ENCODE data around the gene PLVAP.

Gene PLVAP

DNA sequence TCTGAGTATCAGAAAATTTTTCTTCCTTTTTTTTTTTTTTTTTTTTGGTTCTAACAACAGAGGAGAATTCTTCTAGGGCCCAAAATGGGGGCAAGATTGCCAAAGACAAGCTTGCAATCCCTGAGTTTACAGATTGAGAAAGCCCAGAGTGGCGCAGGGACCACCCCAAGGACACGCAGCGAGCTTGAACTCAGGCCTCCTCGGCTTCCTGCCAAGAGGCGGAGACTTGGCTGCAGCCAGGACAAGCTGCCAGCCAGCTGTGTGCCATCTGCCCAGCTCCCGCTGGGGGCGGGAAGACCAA is 72.0 kb downstream of the PLVAP start (continued):
- TF ChIP-seq, protein P1, sequence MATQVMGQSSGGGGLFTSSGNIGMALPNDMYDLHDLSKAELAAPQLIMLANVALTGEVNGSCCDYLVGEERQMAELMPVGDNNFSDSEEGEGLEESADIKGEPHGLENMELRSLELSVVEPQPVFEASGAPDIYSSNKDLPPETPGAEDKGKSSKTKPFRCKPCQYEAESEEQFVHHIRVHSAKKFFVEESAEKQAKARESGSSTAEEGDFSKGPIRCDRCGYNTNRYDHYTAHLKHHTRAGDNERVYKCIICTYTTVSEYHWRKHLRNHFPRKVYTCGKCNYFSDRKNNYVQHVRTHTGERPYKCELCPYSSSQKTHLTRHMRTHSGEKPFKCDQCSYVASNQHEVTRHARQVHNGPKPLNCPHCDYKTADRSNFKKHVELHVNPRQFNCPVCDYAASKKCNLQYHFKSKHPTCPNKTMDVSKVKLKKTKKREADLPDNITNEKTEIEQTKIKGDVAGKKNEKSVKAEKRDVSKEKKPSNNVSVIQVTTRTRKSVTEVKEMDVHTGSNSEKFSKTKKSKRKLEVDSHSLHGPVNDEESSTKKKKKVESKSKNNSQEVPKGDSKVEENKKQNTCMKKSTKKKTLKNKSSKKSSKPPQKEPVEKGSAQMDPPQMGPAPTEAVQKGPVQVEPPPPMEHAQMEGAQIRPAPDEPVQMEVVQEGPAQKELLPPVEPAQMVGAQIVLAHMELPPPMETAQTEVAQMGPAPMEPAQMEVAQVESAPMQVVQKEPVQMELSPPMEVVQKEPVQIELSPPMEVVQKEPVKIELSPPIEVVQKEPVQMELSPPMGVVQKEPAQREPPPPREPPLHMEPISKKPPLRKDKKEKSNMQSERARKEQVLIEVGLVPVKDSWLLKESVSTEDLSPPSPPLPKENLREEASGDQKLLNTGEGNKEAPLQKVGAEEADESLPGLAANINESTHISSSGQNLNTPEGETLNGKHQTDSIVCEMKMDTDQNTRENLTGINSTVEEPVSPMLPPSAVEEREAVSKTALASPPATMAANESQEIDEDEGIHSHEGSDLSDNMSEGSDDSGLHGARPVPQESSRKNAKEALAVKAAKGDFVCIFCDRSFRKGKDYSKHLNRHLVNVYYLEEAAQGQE (tag by site-specific recombination; IDR thresholded peaks at IDR 0.05) = peak; percentile 55
- TF ChIP-seq KLF10 (tag by site-specific recombination; IDR thresholded peaks at IDR 0.05) = 0 out of 2 replicates have a peak, but pooled peaks have one; percentile 81

DNA sequence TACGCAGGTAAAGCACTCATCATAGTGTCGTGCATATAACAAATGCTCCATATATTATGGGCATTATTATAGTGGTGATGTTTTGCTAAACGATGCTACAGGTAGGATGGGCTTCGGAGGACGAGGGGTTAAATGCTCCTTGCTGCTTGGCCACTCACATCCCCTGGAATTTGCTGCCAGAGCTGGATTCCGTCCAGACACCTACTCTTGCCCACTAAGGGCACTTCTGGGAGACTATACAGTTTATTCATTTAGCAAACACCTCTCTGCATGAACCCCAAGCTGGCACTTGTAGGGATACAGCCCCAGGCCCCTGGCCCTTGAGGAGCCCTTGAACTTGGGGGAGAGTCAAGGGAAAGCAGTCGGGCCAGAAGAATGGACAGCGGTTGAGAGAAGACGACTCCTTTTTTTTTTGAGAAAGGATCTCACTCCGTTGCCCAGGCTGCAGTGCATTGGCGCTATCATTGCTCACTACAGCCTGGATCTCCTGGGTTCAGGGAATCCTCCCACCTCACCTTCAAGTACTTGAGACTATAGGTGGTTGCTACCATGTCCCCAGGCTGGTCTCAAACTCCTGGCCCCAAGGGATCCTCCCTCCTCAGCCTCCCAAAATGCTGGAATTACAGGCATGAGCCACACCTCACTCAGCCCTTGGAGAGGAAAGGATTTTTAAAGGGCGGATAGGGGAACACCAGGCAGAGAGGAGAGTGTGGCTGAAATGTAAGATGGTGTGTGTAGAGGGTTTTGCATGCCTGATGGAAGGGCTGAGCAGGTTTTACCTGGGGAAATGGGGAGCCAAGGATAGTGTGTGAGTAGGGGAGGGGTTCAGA is 72.5 kb downstream of the PLVAP start:
- TF ChIP-seq SCRT1 (tag by site-specific recombination; IDR thresholded peaks at IDR 0.05; ENCODE audit: borderline replicate concordance) (0 out of 2 replicates have a peak, but pooled peaks have one; percentile 19), SCRT2 (tag by site-specific recombination; IDR thresholded peaks at IDR 0.05) (peak; percentile 68), ZNF146 (tag by site-specific recombination; IDR thresholded peaks at IDR 0.05) (no peak), SP7 (tag by site-specific recombination; IDR thresholded peaks at IDR 0.05) (no peak), ZNF548 (tag by site-specific recombination; IDR thresholded peaks at IDR 0.05) (no peak), ZNF121 (tag by site-specific recombination; IDR thresholded peaks at IDR 0.05) (peak; percentile 85), ZNF785 (tag by site-specific recombination; IDR thresholded peaks at IDR 0.05) (no peak), ZNF266 (tag by site-specific recombination; IDR thresholded peaks at IDR 0.05; ENCODE audit: low read depth) (no peak), WT1 (tag by site-specific recombination; IDR thresholded peaks at IDR 0.05) (0 out of 2 replicates have a peak, but pooled peaks have one; percentile 6), ZNF302 (tag by site-specific recombination; IDR thresholded peaks at IDR 0.05; ENCODE audit: low read depth) (no peak), ZNF16 (tag by site-specific recombination; IDR thresholded peaks at IDR 0.05; ENCODE audit: low read depth) (peak; percentile 90)
- TF ChIP-seq, protein P2, sequence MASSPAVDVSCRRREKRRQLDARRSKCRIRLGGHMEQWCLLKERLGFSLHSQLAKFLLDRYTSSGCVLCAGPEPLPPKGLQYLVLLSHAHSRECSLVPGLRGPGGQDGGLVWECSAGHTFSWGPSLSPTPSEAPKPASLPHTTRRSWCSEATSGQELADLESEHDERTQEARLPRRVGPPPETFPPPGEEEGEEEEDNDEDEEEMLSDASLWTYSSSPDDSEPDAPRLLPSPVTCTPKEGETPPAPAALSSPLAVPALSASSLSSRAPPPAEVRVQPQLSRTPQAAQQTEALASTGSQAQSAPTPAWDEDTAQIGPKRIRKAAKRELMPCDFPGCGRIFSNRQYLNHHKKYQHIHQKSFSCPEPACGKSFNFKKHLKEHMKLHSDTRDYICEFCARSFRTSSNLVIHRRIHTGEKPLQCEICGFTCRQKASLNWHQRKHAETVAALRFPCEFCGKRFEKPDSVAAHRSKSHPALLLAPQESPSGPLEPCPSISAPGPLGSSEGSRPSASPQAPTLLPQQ (tag by site-specific recombination; IDR thresholded peaks at IDR 0.05) = no peak
- TF ChIP-seq, protein P3, sequence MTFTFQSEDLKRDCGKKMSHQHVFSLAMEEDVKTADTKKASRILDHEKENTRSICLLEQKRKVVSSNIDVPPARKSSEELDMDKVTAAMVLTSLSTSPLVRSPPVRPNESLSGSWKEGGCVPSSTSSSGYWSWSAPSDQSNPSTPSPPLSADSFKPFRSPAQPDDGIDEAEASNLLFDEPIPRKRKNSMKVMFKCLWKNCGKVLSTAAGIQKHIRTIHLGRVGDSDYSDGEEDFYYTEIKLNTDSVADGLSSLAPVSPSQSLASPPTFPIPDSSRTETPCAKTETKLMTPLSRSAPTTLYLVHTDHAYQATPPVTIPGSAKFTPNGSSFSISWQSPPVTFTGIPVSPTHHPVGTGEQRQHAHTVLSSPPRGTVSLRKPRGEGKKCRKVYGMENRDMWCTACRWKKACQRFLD (tag by site-specific recombination; IDR thresholded peaks at IDR 0.05) = no peak
- Histone ChIP-seq H3K9me3 (ENCODE audit: control insufficient read depth, insufficient read depth, low read depth, low read length) (no peaks in the 10 kb centered on the region), H3K4me3 (ENCODE audit: low read depth, low read length) (no peak overlapping the region), H3K36me3 (ENCODE audit: control insufficient read depth in 2 of 2, insufficient read depth in 1 of 2, low read length in 2 of 2) (peaks cover 0 to 18% of the 10 kb centered on the region in 2 experiments; a peak in 1 of 3 replicates), H3K27ac (ENCODE audit: extremely low read depth, low read depth, low read length) (no peak overlapping the region), H3K4me1 (ENCODE audit: control insufficient read depth, insufficient read depth, low read length) (peaks cover 3% of the 10 kb centered on the region)
- CTCF ChIA-PET = interaction anchor here (0.5 to 1.7 kb wide), 17 partner anchors 8 to 969 kb away, joined by 3 to 9 read pairs (median 4); partner anchors contain the start of genes ANO8 and IQCN
- POLR2A ChIA-PET = interaction anchor here (0.5 to 2.8 kb wide), 19 partner anchors 8 to 1013 kb away, joined by 3 to 28 read pairs (median 4); partner anchors contain the start of genes BABAM1, NR2F6 and USE1

DNA sequence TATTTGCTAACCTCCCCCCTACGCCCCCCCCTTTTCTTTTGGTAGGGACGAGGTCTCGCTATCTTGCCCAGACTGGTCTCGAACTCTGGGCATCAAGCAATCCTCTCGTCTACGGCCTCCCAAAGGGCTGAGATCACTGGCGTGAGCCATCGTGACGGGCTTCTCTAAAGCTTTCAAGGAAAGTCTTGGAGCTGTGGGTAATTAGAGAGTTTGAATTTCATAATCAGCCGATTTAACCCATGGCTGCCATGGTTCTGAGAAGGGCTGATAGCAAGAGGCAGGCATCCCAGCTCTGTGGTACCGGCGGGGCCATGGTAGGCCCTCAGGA is 73.2 kb downstream of the PLVAP start:
- POLR2A ChIA-PET = interaction anchor here (0.9 to 1.5 kb wide), 3 partner anchors 9 to 88 kb away, joined by 3 read pairs; partner anchors contain the start of gene USE1

More for the DNA sequence above, 73.2 kb downstream of the PLVAP start:
- Histone ChIP-seq H3K4me1 (ENCODE audit: control insufficient read depth, insufficient read depth, low read length) (peaks cover 3% of the 10 kb centered on the region), H3K27ac (ENCODE audit: extremely low read depth, low read depth, low read length) (peak overlapping the region; percentile 21; the same call in 1 of the 2 replicates), H3K4me3 (ENCODE audit: low read depth, low read length) (no peak overlapping the region), H3K9me3 (ENCODE audit: control insufficient read depth, insufficient read depth, low read depth, low read length) (no peaks in the 10 kb centered on the region), H3K36me3 (ENCODE audit: control insufficient read depth in 2 of 2, insufficient read depth in 1 of 2, low read length in 2 of 2) (peaks cover 0 to 18% of the 10 kb centered on the region in 2 experiments; a peak in 2 of 3 replicates)
- TF ChIP-seq, protein P4, sequence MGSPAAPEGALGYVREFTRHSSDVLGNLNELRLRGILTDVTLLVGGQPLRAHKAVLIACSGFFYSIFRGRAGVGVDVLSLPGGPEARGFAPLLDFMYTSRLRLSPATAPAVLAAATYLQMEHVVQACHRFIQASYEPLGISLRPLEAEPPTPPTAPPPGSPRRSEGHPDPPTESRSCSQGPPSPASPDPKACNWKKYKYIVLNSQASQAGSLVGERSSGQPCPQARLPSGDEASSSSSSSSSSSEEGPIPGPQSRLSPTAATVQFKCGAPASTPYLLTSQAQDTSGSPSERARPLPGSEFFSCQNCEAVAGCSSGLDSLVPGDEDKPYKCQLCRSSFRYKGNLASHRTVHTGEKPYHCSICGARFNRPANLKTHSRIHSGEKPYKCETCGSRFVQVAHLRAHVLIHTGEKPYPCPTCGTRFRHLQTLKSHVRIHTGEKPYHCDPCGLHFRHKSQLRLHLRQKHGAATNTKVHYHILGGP (tag by site-specific recombination; IDR thresholded peaks at IDR 0.05) = no peak
- no peak for TF ChIP-seq RBAK (tag by site-specific recombination; IDR thresholded peaks at IDR 0.05)
- no peak for TF ChIP-seq ZNF585B (tag by site-specific recombination; IDR thresholded peaks at IDR 0.05)
- CTCF ChIA-PET = interaction anchor here (0.7 to 1.6 kb wide), 5 partner anchors 11 to 44 kb away, joined by 3 to 8 read pairs (median 5); no protein-coding TSS in a partner anchor

Measured in HEK293 (cell line).